Measurements from ENCODE around the gene ZSCAN21.

Gene ZSCAN21

DNA sequence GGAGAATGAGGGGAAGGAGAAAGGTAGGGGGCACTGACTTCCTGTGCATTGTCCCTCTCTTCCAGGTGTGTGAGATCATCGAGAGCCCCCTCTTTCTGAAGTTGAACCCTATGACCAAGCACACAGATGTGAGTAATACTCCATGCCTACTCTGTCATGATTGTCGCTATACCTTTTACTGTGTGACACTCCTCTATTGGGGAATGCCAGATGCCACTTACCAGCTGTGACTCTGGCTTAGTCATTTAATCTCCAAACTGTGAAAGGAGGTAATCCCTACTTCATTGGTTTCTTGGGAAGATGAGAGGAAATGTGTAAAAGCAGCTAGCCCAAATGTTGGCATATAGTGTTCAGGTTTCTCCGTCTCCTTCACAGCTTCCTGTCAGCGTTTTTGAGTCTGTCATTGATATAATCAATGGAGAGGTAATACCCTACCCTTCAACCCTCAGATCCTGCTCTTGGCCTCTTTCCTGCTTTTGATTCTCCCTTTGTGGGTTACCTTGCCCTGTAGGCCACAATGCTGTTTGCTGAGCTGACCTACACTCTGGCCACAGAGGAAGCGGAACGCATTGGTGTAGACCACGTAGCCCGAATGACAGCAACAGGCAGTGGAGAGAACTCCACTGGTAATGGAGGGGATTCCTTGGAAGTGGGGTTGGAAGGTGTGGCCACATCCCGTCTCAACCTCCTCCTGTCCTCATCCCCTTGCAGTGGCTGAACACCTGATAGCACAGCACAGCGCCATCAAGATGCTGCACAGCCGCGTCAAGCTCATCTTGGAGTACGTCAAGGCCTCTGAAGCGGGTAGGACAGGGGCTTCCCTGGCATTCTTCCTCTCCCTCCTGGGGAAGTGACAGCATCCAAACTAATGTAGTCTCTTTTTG lies 41.2 kb downstream of the ZSCAN21 start:
- Histone ChIP-seq H3K36me3 (ENCODE audit: insufficient read depth, low read length) (peaks cover 56% of the 10 kb centered on the region), H3K27me3 (ENCODE audit: insufficient read depth, low read length) (no peaks in the 10 kb centered on the region), H3K4me3 (ENCODE audit: low read length) (no peak overlapping the region), H3K9me3 (ENCODE audit: insufficient read depth, low read depth, low read length) (no peaks in the 10 kb centered on the region), H3K4me1 (ENCODE audit: insufficient read depth, low read length) (no peaks in the 10 kb centered on the region), H3K27ac (ENCODE audit: low read depth, low read length) (peak overlapping the region; percentile 61; the same call in 1 of the 2 replicates), H3K9ac (ENCODE audit: low read depth, low read length) (no peak overlapping the region)
- WGBS, result 93% methylated on average over 13 of the region's 14 CpGs

DNA sequence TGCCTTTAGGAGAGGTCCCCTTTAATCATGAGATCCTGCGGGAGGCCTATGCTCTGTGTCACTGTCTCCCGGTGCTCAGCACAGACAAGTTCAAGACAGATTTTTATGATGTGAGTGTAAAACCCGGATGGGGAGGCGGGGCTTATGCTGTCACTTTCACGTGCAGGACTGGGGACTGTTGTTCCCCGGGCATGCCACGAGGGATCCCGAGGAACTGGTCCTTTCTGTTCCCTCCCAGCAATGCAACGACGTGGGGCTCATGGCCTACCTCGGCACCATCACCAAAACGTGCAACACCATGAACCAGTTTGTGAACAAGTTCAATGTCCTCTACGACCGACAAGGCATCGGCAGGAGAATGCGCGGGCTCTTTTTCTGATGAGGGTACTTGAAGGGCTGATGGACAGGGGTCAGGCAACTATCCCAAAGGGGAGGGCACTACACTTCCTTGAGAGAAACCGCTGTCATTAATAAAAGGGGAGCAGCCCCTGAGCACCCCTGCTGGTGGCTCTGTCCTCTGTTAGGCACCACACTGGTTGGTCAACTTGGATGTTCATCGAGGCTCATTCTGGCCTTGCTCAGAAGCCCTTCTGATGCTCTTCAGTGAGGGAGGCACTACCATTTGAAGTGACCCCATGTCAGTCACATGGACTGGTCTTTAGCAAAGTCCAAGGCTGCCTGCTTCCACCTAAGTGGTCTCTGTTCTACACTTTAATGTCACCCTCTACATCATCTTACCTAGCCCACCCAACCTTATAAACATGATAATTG lies 42.0 kb downstream of the ZSCAN21 start:
- Histone ChIP-seq H3K36me3 (ENCODE audit: insufficient read depth, low read length) (peaks cover 64% of the 10 kb centered on the region), H3K27ac (ENCODE audit: low read depth, low read length) (peak overlapping the region; percentile 61; the same call in 1 of the 2 replicates), H3K27me3 (ENCODE audit: insufficient read depth, low read length) (no peaks in the 10 kb centered on the region), H3K9me3 (ENCODE audit: insufficient read depth, low read depth, low read length) (no peaks in the 10 kb centered on the region), H3K4me3 (ENCODE audit: low read length) (no peak overlapping the region), H3K4me1 (ENCODE audit: insufficient read depth, low read length) (no peaks in the 10 kb centered on the region), H3K9ac (ENCODE audit: low read depth, low read length) (no peak overlapping the region)
- WGBS, result 85% methylated on average over 19 of the region's 19 CpGs

- no peaks in the 10 kb centered on the region for H3K27me3 ChIP-seq (ENCODE audit: insufficient read depth, low read length)
- no peak overlapping the region; the same call in 1 of the 2 replicates for H3K27ac ChIP-seq (ENCODE audit: low read depth, low read length)
- H3K9ac ChIP-seq (ENCODE audit: low read depth, low read length), result no peak overlapping the region
These were observed 43.5 kb downstream of the ZSCAN21 start for GRCh38 chr7:100093054-100093453.

GRCh38 chr7:100093498-100093897 lies 43.9 kb downstream of the ZSCAN21 start:
- WGBS, result 94% methylated on average over 13 of the region's 13 CpGs
- Histone ChIP-seq H3K27ac (ENCODE audit: low read depth, low read length) (peak overlapping the region; percentile 20; the same call in 1 of the 2 replicates), H3K9ac (ENCODE audit: low read depth, low read length) (no peak overlapping the region), H3K36me3 (ENCODE audit: insufficient read depth, low read length) (peaks cover 83% of the 10 kb centered on the region), H3K4me3 (ENCODE audit: low read length) (no peak overlapping the region), H3K4me1 (ENCODE audit: insufficient read depth, low read length) (no peaks in the 10 kb centered on the region), H3K9me3 (ENCODE audit: insufficient read depth, low read depth, low read length) (no peaks in the 10 kb centered on the region), H3K27me3 (ENCODE audit: insufficient read depth, low read length) (no peaks in the 10 kb centered on the region)

More at GRCh38 chr7:100093054-100093453, 43.5 kb downstream of the ZSCAN21 start:
- 92% methylated on average over 7 of the region's 8 CpGs for WGBS
- Histone ChIP-seq H3K9me3 (ENCODE audit: insufficient read depth, low read depth, low read length) (no peaks in the 10 kb centered on the region), H3K4me1 (ENCODE audit: insufficient read depth, low read length) (no peaks in the 10 kb centered on the region), H3K36me3 (ENCODE audit: insufficient read depth, low read length) (peaks cover 78% of the 10 kb centered on the region), H3K4me3 (ENCODE audit: low read length) (no peak overlapping the region)

DNA sequence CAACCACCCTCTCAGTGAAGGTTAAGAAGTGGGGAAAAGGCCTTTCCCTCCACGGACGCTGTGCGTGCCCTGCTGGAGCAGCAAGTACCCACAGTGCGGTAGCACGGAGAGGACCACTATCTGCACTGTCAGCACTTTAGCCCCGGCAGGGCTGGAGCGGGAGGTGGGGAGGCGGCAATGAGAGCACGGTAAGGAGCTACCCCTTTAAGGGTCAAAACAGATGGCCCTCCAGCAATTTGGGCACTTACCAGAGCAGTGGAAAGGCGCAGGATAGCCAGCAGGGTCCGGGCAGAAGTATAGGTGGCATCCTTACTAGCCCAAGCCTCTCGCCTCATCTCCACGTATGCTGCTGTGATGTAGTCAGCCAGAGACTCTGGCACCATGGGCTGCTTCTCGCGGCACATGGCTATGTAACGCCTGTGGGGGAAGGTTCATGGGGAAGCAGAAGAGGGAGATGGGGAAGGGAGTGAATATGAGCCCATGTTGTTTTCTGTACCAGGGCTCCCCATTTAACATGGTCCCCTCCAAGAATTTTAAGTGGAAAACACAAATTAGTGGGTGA lies 44.4 kb downstream of the ZSCAN21 start:
- Histone ChIP-seq H3K9ac (ENCODE audit: low read depth, low read length) (no peak overlapping the region), H3K27me3 (ENCODE audit: insufficient read depth, low read length) (no peaks in the 10 kb centered on the region), H3K27ac (ENCODE audit: low read depth, low read length) (peak overlapping the region; percentile 20; the same call in 1 of the 2 replicates), H3K4me1 (ENCODE audit: insufficient read depth, low read length) (0 out of 2 replicates have a peak, but pooled peaks cover 2% of the 10 kb centered on the region), H3K9me3 (ENCODE audit: insufficient read depth, low read depth, low read length) (no peaks in the 10 kb centered on the region), H3K4me3 (ENCODE audit: low read length) (no peak overlapping the region), H3K36me3 (ENCODE audit: insufficient read depth, low read length) (peaks cover 88% of the 10 kb centered on the region)
- WGBS, result 95% methylated on average over 16 of the region's 16 CpGs

DNA sequence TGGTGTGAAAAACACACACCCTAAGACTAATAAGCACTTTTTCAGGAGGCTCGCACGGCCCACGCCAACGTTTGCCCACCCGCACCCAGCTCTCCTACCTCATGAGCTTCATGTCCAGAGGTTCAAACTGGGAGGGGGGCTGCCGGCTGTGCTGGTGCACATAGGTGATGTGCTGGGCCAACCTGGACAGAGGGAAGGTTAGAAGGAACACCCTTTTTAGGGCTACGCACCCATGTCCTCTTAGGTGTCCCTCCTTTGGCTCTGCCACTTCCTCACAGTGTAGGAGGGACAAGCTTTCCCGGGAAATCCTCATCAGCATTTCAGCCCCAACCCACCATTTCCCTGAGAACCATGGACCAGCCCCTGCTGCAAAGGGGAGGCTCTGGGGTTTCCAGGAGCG lies 45.7 kb downstream of the ZSCAN21 start:
- H3K4me1 ChIP-seq (ENCODE audit: insufficient read depth, low read length), result peaks cover 6% of the 10 kb centered on the region; the same call in 1 of the 2 replicates
- no peaks in the 10 kb centered on the region for H3K9me3 ChIP-seq (ENCODE audit: insufficient read depth, low read depth, low read length)
- H3K27me3 ChIP-seq (ENCODE audit: insufficient read depth, low read length), result no peaks in the 10 kb centered on the region
- peaks cover 98% of the 10 kb centered on the region for H3K36me3 ChIP-seq (ENCODE audit: insufficient read depth, low read length)
- 92% methylated on average over 9 of the region's 9 CpGs for WGBS
- H3K27ac ChIP-seq (ENCODE audit: low read depth, low read length), result peak overlapping the region; percentile 21; the same call in 1 of the 2 replicates
- no peak overlapping the region for H3K4me3 ChIP-seq (ENCODE audit: low read length)
- no peak overlapping the region for H3K9ac ChIP-seq (ENCODE audit: low read depth, low read length)

DNA sequence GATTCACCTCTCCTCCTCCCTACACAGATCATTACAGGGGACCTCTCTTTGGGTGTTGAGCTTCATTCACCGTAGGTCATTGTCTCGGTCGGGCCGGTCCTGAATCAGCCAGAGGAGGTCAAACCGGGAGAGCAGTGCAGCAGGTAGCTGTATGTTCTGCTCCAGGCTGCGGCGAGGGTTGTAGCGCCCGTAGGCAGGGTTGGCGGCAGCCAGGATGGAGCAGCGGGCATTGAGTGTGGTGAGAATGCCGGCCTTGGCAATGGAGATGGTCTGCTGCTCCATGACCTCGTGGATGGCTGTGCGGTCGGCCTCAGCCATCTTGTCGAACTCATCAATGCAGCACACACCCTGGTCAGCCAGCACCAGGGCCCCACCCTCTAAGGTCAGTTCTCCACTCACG lies 46.1 kb downstream of the ZSCAN21 start:
- H3K9me3 ChIP-seq (ENCODE audit: insufficient read depth, low read depth, low read length), result no peaks in the 10 kb centered on the region
- WGBS, result 97% methylated on average over 17 of the region's 17 CpGs
- no peaks in the 10 kb centered on the region for H3K27me3 ChIP-seq (ENCODE audit: insufficient read depth, low read length)
- H3K27ac ChIP-seq (ENCODE audit: low read depth, low read length), result no peak overlapping the region
- H3K4me1 ChIP-seq (ENCODE audit: insufficient read depth, low read length), result peaks cover 6% of the 10 kb centered on the region; the same call in 1 of the 2 replicates
- H3K4me3 ChIP-seq (ENCODE audit: low read length), result no peak overlapping the region
- peaks cover 94% of the 10 kb centered on the region for H3K36me3 ChIP-seq (ENCODE audit: insufficient read depth, low read length)
- no peak overlapping the region for H3K9ac ChIP-seq (ENCODE audit: low read depth, low read length)

- Histone ChIP-seq H3K4me3 (ENCODE audit: low read length) (peak overlapping the region; percentile 96; the same call in 1 of the 2 replicates), H3K9ac (ENCODE audit: low read depth, low read length) (peak overlapping the region; percentile 100), H3K4me1 (ENCODE audit: insufficient read depth, low read length) (peaks cover 11% of the 10 kb centered on the region), H3K36me3 (ENCODE audit: insufficient read depth, low read length) (peaks cover 67% of the 10 kb centered on the region), H3K27ac (ENCODE audit: low read depth, low read length) (no peak overlapping the region), H3K9me3 (ENCODE audit: insufficient read depth, low read depth, low read length) (no peaks in the 10 kb centered on the region), H3K27me3 (ENCODE audit: insufficient read depth, low read length) (no peaks in the 10 kb centered on the region)
- 97% methylated on average over 10 of the region's 10 CpGs for WGBS
These were observed 49.3 kb downstream of the ZSCAN21 start for GRCh38 chr7:100098913-100099312.

- Histone ChIP-seq H3K27ac (ENCODE audit: low read depth, low read length) (peak overlapping the region; percentile 100), H3K36me3 (ENCODE audit: insufficient read depth, low read length) (peaks cover 65% of the 10 kb centered on the region), H3K9me3 (ENCODE audit: insufficient read depth, low read depth, low read length) (no peaks in the 10 kb centered on the region), H3K27me3 (ENCODE audit: insufficient read depth, low read length) (no peaks in the 10 kb centered on the region), H3K4me3 (ENCODE audit: low read length) (peak overlapping the region; percentile 96), H3K4me1 (ENCODE audit: insufficient read depth, low read length) (peaks cover 11% of the 10 kb centered on the region), H3K9ac (ENCODE audit: low read depth, low read length) (peak overlapping the region; percentile 100)
- WGBS, result 94% methylated on average over 12 of the region's 12 CpGs
These were observed 49.9 kb downstream of the ZSCAN21 start for GRCh38 chr7:100099452-100099851.

DNA sequence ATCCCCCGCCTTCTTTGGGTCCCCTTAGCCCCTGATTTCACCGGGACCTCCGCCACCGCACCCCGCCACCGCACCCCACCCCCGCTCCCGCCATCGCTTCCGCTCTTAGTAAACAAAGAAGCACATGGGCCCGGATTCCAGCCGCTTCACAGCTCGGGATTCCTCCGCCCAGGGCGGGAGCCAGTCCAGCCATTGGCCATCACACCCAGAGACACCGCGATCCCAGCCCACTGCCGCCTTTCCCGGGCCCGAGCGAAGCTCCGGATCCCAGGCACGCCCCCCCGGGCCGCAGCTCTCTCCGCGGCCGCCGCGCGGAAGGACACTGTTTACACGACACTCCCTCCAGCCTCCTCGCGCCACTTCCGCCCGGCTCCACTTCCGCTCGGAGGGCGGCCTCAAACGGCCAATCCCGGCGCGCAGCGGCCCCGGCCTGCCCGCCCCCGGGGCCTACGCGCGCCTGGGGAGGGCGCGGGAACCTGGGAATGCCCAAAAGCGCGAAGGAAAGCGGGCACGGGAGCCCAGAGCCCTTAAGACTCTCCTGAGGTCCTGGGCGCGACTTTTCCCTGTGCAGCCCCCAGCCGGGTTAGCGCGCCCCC lies 50.9 kb downstream of the ZSCAN21 start:
- Histone ChIP-seq H3K27me3 (ENCODE audit: insufficient read depth, low read length) (no peaks in the 10 kb centered on the region), H3K4me3 (ENCODE audit: low read length) (peak overlapping the region; percentile 96), H3K36me3 (ENCODE audit: insufficient read depth, low read length) (peaks cover 59% of the 10 kb centered on the region), H3K4me1 (ENCODE audit: insufficient read depth, low read length) (peaks cover 11% of the 10 kb centered on the region), H3K9ac (ENCODE audit: low read depth, low read length) (peak overlapping the region; percentile 100), H3K9me3 (ENCODE audit: insufficient read depth, low read depth, low read length) (no peaks in the 10 kb centered on the region), H3K27ac (ENCODE audit: low read depth, low read length) (peak overlapping the region; percentile 100)
- WGBS, result under 1% methylated on average over 61 of the region's 61 CpGs
